ENCODE measurements around the gene TANC1. TPM values are rescaled to one million over a fixed set of nuclear protein-coding genes. Genes with fewer than 3 reads are reported as not detected.
A peak's percentile ranks its signal among the peaks of the same experiment; 100 is the strongest.
"Not testable (repeated sequence)": the region's sequence is repeated elsewhere in the genome, so short reads cannot be mapped to it uniquely, and the experiment has no call there.

Gene TANC1
- total RNA-seq, 6 donors from 2014 or later = 41.6 to 101 (median 75.5) TPM

DNA sequence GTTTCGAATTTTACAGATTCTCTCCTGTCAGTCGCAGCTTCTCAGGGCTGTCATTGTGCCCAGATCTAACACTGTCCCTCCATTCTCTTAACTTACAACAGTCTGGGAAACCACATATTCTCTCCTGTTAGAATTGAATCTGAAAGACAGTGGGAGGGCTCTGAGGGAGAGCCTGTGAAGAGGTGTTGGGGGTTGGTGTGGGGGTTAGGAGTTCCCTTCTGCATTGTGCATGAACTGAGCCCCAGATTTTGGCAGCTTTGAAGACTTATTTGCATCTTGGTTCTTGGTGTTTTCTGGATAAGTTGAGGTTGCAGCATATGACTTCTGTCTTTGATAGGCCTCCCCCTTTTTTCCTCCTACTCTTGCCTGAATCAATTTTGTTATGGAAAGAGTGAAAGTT, 64.1 kb downstream of the TANC1 start:
- peak overlapping the region in 3 of 4 donors; percentile 9 to 83 (median 72) for H3K27ac ChIP-seq
- no peak for ATAC-seq (ENCODE audit: low FRiP score in 2 of 2)
- no peaks in the 10 kb centered on the region for H3K27me3 ChIP-seq
- no peak overlapping the region for H3K4me3 ChIP-seq
- DNase-seq = no peak
- WGBS, 2 donors = 73 to 79% methylated on average over 2 of the region's 2 CpGs
- TF ChIP-seq POLR2A (IDR thresholded peaks at IDR 0.05) (no peak), POLR2AphosphoS5 (IDR thresholded peaks at IDR 0.05) (no peak), EP300 (IDR thresholded peaks at IDR 0.05) (no peak)
- TF ChIP-seq, protein P1, sequence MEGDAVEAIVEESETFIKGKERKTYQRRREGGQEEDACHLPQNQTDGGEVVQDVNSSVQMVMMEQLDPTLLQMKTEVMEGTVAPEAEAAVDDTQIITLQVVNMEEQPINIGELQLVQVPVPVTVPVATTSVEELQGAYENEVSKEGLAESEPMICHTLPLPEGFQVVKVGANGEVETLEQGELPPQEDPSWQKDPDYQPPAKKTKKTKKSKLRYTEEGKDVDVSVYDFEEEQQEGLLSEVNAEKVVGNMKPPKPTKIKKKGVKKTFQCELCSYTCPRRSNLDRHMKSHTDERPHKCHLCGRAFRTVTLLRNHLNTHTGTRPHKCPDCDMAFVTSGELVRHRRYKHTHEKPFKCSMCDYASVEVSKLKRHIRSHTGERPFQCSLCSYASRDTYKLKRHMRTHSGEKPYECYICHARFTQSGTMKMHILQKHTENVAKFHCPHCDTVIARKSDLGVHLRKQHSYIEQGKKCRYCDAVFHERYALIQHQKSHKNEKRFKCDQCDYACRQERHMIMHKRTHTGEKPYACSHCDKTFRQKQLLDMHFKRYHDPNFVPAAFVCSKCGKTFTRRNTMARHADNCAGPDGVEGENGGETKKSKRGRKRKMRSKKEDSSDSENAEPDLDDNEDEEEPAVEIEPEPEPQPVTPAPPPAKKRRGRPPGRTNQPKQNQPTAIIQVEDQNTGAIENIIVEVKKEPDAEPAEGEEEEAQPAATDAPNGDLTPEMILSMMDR (IDR thresholded peaks at IDR 0.05) = no peak
- H3K4me1 ChIP-seq = peaks cover 24 to 42% (median 29%) of the 10 kb centered on the region in 4 donors
- no peaks in the 10 kb centered on the region for H3K36me3 ChIP-seq
- H3K9me3 ChIP-seq = no peaks in the 10 kb centered on the region

DNA sequence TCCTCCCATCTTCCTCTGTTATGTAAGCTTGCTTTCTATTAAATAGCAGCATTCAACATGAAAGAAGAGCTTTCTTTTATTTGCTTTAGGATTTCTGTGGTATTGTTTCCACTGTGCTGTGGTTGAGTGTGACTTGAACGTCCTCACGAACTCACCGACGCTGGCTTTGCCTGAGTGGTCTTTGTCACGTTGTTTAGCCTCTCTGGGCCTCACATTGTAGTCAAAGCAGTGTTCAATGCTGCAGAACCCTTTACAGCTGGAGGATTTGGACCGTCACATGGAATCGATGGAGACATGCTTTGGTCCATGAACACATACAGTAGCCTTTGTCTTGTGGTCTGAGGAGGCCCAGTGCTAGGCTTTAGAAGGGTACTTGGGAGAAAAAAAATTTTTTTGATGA, 66.3 kb downstream of the TANC1 start:
- WGBS, 2 donors = 88 to 95% methylated on average over 7 of the region's 7 CpGs
- no peaks in the 10 kb centered on the region for H3K36me3 ChIP-seq
- no peaks in the 10 kb centered on the region for H3K9me3 ChIP-seq
- no peak for DNase-seq
- no peaks in the 10 kb centered on the region for H3K27me3 ChIP-seq
- no peak for ATAC-seq (ENCODE audit: low FRiP score in 2 of 2)
- TF ChIP-seq EP300 (IDR thresholded peaks at IDR 0.05) = no peak
- no peak for TF ChIP-seq POLR2AphosphoS5 (IDR thresholded peaks at IDR 0.05)
- no peak for TF ChIP-seq POLR2A (IDR thresholded peaks at IDR 0.05)
- TF ChIP-seq, protein P1 (IDR thresholded peaks at IDR 0.05) = no peak
- H3K4me1 ChIP-seq = peaks cover 17 to 35% (median 26%) of the 10 kb centered on the region in 4 donors
- H3K27ac ChIP-seq = peak overlapping the region in 1 of 4 donors; percentile 35
- no peak overlapping the region for H3K4me3 ChIP-seq

DNA sequence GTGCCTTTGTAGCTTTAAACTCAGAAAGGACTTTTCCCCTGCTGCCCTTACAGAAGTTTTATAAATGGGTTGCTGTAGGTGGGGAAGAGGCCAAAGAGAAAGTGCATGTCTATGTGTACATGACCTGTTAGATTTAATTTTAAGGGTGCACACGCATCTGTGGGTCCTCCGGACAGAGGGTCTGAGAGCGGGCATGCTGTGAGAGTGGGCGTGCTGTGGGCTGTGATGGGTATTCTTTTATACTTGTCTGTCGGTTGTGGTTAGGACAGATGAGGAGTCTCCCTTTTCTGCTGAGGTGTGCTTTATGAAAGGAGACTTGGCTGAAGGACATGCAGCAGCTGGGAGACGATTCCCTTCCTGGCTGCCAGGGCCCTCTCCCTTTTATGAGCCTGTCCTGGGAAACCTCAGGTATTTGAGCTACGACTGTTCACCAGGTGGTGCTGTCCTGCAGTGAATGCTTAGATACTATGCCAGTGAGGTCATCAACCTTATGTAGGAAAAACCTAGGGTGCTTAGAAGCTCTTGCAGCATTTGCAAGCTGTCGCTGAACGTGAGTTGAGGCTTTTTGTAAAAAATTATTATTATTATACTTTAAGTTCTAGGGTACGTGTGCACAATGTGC, 67.5 kb downstream of the TANC1 start:
- H3K27ac ChIP-seq = peak overlapping the region in 1 of 4 donors; percentile 4
- 79 to 87% methylated on average over 10 of the region's 10 CpGs for WGBS, 2 donors
- peak; percentile 57 to 88 for ATAC-seq (ENCODE audit: low FRiP score in 2 of 2)

DNA sequence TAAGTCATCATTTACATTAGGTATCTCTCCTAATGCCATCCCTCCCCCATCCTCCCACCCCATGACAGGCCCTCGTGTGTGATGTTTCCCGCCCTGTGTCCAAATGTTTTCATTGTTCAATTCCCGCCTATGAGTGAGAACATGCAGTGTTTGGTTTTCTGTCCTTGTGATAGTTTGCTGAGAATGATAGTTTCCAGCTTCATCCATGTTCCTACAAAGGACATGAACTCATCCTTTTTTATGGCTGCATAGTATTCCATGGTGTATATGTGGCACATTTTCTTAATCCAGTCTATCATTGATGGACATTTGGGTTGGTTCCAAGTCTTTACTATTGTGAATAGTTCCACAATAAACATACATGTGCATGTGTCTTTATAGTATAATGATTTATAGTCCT, 68.0 kb downstream of the TANC1 start:
- H3K27ac ChIP-seq; H3K27me3 ChIP-seq; H3K9me3 ChIP-seq; ATAC-seq (ENCODE audit: low FRiP score in 2 of 2); DNase-seq; H3K4me3 ChIP-seq; H3K36me3 ChIP-seq: not testable (repeated sequence)
- peaks cover 2 to 21% (median 12%) of the 10 kb centered on the region in 4 donors for H3K4me1 ChIP-seq
- WGBS, 2 donors = 87 to 92% methylated on average over 3 of the region's 3 CpGs

More for the DNA sequence above, 67.5 kb downstream of the TANC1 start:
- Histone ChIP-seq H3K9me3 (no peaks in the 10 kb centered on the region), H3K36me3 (no peaks in the 10 kb centered on the region), H3K4me1 (peaks cover 7 to 26% (median 15%) of the 10 kb centered on the region in 4 donors), H3K4me3 (no peak overlapping the region), H3K27me3 (no peaks in the 10 kb centered on the region)
- DNase-seq = peak in 1 of 2 donors; percentile 64
- TF ChIP-seq, protein P1 (IDR thresholded peaks at IDR 0.05) = peak in 3 of 6 experiments; percentile 42 to 59 (median 56)
- no peak for TF ChIP-seq POLR2A (IDR thresholded peaks at IDR 0.05)

DNA sequence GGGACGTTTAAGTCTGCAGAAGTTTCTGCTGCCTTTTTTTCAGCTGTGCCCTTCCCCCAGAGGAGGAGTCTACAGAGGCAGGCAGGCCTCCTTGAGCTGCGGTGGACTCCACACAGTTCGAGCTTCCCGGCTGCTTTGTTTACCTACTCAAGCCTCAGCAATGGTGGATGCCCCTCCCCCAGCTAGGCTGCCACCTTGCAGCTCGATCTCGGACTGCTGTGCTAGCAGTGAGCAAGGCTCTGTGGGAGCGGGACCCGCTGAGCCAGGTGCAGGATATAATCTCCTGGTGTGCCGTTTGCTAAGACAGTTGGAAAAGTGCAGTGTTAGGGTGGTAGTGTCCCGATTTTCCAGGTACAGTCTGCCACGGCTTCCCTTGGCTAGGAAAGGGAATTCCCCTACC, 72.9 kb downstream of the TANC1 start:
- H3K27me3 ChIP-seq; DNase-seq; H3K27ac ChIP-seq; H3K9me3 ChIP-seq; ATAC-seq (ENCODE audit: low FRiP score in 2 of 2); H3K4me3 ChIP-seq; H3K36me3 ChIP-seq: not testable (repeated sequence)
- peaks cover 23 to 43% (median 37%) of the 10 kb centered on the region in 4 donors for H3K4me1 ChIP-seq
- 83 to 92% methylated on average over 2 to 11 of the region's 11 CpGs for WGBS, 2 donors
